Urothelium cell line (cell line): ENCODE measurements around the gene FOSB.
A peak's percentile ranks its signal among the peaks of the same experiment; 100 is the strongest.

Experiments used
- DNase-seq: peaks from one replicate; pipeline ENCODE4 v3.0.0; 2011; ENCODE audit warnings: low spot score, mixed read lengths
- FAIRE-seq: peaks from 2 replicates; lab custom pipeline; 2011; peaks lifted over from hg19 to GRCh38; lab: Jason Lieb, UNC

FOSB gene

DNA sequence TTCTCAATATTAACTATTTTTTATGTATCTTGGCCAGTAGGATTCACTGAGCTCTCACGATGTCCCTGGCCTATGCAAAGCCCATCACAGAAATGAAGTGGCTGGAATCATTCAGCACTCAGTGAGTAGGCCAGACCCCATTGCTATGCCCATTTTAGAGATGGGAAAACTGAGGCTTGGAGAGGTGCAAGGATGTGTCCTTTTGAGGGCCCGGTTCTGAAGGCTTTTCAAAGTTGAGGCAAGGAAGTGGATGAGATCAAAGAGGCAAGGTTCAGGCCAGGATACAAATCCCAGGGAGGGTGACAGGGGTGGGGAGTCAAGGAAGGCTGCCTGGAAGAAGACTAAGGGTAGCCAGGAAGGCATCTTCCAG, 25.4 kb upstream of the FOSB start:
- FAIRE-seq (no peak), DNase-seq (no peak)

DNA sequence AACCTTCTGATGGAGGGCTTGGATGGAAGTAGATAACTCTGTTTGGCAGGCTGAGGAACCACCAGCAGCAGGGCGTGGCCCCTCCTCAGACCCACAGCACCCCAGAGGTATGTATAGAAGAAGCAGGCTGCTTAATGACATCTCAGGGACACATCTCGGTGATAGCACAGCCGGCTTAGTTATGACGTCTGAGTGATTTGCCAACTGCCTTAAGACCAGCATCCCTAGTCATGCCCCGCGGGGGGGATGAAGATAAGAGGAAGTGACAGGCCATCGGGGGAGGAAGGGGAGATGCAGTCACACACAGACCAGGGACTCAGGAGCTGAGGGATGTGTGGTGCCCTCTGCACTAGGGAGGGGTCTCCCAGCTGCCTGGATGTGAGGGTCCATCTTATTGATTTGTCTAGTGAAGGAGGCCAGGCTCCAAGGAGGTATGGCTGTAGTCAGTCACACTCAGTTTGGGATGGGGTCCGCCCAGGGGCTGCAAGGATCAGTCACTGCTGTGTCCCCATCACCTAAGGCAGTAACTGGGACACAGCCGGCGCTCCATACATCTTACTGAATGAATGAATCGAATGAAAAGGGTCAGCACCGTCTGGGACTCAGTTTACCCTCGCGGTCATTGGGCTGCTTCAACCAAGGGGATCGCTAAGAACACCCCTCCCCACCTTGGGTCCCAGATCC, 24.9 kb upstream of the FOSB start:
- no peak for FAIRE-seq

GRCh38 chr19:45443462-45444317, 24.1 kb upstream of the FOSB start:
- FAIRE-seq, result no peak
- peak; percentile 95 for DNase-seq

More for the DNA sequence above, 24.9 kb upstream of the FOSB start:
- no peak for DNase-seq

DNA sequence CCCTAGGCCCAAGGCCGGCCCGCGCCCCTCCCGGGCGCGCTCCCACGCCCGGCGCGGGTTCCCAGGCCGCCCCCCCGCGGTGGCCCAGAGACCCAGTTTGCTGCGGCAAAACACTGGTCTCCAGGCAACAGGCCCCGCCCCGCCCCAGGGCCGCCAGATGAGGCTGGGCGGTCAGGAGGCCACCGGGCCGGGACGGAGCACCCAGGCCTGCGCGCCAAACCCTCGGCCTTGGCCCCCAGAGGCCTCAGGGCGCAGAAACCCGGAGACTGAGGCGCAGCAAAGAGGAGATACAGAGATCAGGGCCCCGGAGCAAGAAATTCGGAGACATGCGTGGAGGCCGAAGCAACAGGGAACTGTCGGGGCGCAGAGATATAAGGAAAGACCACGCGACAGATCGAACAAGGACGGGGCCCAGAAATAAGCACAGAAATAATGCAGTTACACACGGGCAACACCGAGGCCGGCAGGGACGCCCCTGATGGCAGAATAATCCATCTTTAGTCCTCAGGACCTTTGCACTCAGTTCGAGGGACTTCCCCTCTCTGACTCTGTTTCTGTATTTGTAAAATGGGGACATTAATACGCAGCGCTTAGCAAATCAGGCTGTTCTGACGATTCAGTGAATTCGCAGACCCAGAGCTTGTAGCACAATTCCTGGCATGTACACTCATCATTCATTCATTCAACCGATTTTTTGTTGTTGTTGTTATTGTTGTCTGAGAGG, 23.3 kb upstream of the FOSB start:
- DNase-seq (peak; percentile 89), FAIRE-seq (no peak)

DNA sequence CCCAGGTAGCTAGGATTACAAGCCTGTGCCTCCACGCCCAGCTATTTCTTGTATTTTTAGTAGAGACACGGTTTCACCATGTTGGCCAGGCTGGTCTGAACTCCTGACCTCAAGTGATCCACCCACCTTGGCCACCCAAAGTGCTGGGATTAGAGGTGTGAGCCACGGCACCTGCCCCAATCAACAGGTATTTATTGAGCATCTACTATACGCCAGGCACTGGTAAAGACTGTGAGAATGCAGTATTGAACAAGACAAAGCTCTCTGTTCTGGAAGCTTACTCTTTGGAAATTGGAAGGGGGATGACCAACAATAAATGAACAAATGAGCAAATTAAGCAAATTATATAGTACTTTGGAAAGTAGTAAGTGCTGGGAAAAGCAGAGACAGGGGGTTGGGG, 22.7 kb upstream of the FOSB start:
- FAIRE-seq (no peak), DNase-seq (no peak)

DNA sequence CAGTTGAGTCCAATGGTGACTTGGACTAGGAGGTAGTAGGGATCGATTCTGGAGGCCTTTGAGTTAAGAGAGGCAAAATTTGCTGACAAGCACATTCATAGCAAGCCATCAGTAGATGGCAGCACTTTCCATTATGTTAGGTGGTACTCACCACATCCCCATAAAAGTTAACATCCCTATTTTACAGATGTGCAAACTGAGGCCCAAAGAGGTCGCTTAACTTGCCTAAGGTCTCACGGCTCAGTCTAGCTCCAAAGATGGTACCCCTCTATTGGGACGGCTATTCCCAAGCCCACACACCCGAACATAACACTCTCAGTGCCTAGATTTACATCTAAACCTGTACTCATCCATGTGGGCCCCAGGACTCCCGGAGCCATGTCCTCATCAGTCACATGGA, 21.5 kb upstream of the FOSB start:
- DNase-seq, result no peak

DNA sequence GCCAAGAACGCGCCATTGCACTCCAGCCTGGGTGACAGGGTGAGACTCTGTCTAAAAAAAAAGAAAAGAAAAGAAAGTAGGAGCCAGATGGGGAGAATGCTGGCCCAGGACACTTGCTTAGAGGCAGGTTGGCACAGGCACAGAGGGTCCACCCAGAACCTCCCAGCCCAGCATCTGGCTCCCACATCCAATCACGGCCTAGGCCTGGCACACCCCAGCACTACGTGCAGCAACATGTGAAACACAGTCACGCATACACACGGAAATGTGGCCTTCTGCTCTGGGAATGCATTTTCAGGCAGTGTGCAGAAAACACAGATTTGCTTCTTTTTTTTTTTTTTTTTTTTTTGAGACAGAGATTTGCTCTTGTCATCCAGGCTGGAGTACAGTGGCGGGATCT, 20.9 kb upstream of the FOSB start:
- no peak for FAIRE-seq
- DNase-seq, result no peak

More for the DNA sequence above, 21.5 kb upstream of the FOSB start:
- no peak for FAIRE-seq

DNA sequence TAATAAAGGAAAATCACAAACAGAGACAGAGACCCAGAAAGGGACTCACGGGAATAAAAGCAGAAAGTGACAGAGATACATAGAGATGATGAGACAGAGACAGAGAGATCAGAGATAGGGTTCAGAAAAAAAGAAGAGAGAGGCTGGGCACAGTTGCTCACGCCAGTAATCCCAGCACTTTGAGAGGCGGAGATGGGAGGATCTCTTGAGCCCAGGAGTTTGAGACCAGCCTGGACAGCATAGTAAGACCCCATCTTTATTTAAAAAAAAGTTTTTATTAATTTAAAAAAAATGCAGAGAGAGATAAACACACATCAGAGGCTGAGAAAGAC, 19.4 kb upstream of the FOSB start:
- DNase-seq, result no peak
- FAIRE-seq, result no peak

- DNase-seq (peak; percentile 18), FAIRE-seq (no peak)
Measured at GRCh38 chr19:45448887-45449299, 18.9 kb upstream of the FOSB start.

GRCh38 chr19:45450012-45450333, 17.8 kb upstream of the FOSB start:
- FAIRE-seq (no peak), DNase-seq (no peak)

DNA sequence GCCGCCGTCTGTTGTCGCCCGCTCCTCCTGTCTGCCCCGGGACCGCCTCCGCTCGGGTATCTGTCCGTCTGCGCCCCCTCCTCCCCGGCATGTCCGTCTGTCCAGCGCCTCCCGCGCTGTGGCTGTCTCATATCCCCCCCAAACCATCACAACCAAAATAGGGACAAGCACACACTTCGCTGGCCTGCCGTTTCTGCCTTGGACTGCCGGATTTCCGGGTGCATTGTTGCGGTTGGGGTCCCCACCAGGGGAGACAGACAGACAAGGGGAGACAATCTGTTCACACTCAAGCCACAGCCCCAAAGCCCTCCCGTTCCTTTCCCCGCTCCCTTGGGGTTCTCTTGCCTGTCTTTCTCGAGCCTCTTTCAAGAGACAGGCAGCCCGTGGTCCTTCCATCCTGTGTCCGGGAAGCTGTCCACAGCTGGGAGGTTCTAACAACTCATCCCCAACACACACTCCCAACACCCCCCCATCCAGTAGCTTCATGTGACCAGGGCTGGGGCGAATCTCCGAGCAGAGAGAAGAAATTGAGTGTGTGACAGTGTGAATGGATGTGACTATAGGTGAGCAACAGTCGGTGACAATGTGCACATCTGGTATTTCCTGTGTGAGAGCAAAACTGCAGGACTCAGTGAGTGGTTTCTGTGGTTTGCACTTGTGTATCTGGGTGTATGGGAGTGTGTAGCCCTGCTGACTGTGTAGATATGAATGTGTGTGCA, 16.5 kb upstream of the FOSB start:
- DNase-seq (no peak), FAIRE-seq (no peak)

DNA sequence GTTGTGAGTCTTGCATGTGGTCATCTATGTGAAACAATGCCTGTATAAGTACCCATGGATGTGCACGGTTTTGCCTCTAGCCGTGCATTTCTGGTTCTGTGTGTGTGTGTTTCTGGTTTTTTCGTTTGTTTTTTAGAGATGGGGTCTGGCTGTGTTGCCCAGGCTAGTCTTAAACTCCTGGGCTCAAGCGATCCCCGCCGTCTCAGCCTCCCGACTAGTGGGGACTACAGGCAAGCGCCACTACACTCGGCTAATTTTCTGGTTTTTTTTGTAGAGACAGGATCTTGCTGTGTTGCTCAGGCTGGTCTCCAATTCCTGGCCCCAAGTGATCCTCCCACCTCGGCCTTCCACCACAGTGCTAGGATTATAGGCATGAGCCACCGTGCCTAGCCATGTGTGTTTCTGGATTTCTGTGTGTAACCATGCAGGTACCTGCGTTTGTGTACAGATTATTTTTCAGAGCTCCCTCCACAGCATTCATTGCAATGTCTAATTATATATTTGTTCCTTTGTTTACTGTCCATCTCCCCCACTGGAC, 15.9 kb upstream of the FOSB start:
- DNase-seq, result no peak
- FAIRE-seq, result no peak

DNA sequence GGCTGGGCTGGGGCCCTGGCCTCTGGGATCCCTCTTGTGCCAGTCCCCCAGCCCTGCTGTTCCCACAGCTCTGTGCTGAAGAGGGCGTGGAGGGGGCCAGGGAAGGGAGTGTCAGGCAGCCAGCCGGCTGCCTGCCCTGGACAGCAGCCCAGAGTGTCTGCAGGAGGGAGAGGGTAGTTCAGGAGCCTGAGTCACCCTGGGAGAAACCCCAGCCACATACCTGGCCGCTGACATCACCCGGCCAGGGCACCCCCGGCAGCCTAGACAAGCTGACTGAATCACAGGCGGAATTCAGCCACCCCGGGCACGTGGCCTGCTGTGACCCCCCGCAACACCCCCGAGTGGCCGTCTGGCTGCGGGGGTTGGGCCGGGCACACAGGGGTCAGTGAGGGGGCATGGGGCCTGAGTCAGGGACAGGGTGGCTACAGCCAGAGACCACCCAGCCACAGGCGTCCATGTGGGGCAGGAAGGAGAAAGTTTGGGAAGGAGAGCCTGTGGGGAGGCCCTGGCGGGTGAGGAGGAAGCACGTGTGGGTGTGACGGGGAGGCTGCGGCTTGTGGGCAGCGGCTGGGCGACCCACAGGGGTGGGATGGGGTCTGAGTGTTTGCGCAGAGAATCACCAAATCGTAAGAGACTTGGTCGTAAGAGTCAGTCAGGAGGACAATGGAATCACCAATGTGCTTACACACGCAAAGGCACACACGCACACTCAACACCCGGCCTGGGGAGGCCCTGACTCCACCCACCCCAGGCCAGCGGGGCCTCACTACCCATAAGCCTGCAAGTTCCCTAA, 11.9 kb upstream of the FOSB start:
- peak; percentile 94 for DNase-seq
- FAIRE-seq, result peak; percentile 67

- DNase-seq, result no peak
- FAIRE-seq, result no peak
Measured at GRCh38 chr19:45456500-45456815, 11.3 kb upstream of the FOSB start.

DNA sequence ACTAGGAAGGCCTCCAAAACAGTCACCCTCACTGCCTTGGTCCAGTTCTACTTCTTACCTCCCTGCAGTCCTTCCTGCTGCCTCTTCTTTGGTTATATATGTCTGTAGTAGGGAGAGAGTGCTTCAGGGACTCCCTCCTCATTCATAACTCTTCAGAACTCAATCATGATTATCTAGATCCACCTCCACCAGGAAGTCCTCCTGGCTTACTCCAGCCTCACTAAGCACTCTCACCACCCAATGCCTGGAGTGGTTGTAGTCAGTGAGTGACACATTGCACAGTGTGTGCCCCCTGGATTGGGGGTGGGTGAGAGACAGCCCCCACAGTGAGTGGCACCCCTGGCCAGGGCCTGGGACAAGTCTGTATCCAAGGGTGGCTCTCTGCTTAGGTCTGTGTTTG, 10.0 kb upstream of the FOSB start:
- DNase-seq (no peak), FAIRE-seq (no peak)

- FAIRE-seq, result no peak
- no peak for DNase-seq
Measured at GRCh38 chr19:45460807-45461347, 6.9 kb upstream of the FOSB start.

GRCh38 chr19:45462174-45462573, 5.6 kb upstream of the FOSB start:
- no peak for DNase-seq
- FAIRE-seq, result no peak

GRCh38 chr19:45463241-45463640, 4.6 kb upstream of the FOSB start:
- no peak for DNase-seq
- no peak for FAIRE-seq

DNA sequence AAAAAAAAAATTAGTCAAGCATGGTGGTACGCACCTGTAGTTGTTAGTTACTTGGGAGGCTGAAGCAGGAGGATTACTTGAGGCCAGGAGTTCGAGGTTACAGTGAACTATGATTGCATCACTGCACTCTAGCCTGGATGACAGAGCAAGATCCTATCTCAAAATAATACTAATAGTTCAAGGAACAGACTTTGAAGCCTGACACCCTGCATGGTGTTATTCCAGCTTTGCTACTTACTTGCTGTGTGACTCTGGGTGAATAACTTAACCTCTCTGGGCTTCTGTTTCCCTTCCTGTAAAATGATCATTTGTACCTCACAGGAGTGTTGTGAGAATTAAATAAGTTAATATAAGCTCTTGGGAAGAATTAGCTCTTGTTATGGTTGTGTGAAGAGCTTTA, 3.5 kb upstream of the FOSB start:
- no peak for DNase-seq
- no peak for FAIRE-seq

- FAIRE-seq (no peak), DNase-seq (no peak)
Measured at GRCh38 chr19:45464852-45465441, 2.8 kb upstream of the FOSB start.
